Tibial artery (tissue), 4 donors: Measurements from ENCODE around the gene OPN4.
A peak's percentile ranks its signal among the peaks of the same experiment; 100 is the strongest.

Experiments
- DNase-seq, 2 donors: peaks; one replicate each; pipeline ENCODE4 v3.0.0-alpha.2; 2019
- H3K27ac ChIP-seq, 2 donors: fragments of 200-600 bp; sonication (generic) in 1 of 2; 1 replicate in 1 of 2; 2 replicates in 1 of 2; pipeline ENCODE4 v1.5.1; 2018 to 2019; ENCODE audit warnings: mild to moderate bottlenecking in 1 of 2
- H3K27me3 ChIP-seq, 2 donors: fragments of 200-600 bp; sonication (generic) in 1 of 2; one replicate each; pipeline versions ENCODE4 v1.5.1 to v1.6.0; 2016 to 2019
- H3K36me3 ChIP-seq, 3 donors: fragments of 200-600 bp; sonication (generic) in 2 of 3; one replicate each; pipeline ENCODE4 v1.5.1; 2016 to 2019; ENCODE audit warnings: mild to moderate bottlenecking in 2 of 3
- H3K4me1 ChIP-seq, 4 donors: fragments of 200-600 bp; sonication (generic) in 2 of 4; 1 replicate in 3 of 4; 2 replicates in 1 of 4; pipeline ENCODE4 v1.5.1; 2016 to 2019
- H3K4me3 ChIP-seq, 2 donors: fragments of 200-600 bp; sonication (generic) in 1 of 2; 1 replicate in 1 of 2; 2 replicates in 1 of 2; pipeline ENCODE4 v1.5.1; 2018 to 2019; ENCODE audit warnings: mild to moderate bottlenecking in 2 of 2
- H3K9me3 ChIP-seq, 3 donors: fragments of 200-600 bp; sonication (generic) in 1 of 3; one replicate each; pipeline ENCODE4 v1.5.1; 2016 to 2019
- CTCF ChIP-seq, 2 experiments: fragments of 200-600 bp in 1 of 2; fragments of 450-650 bp in 1 of 2; IDR thresholded peaks; one replicate each; pipeline ENCODE4 v1.5.1; 2017 to 2019; ENCODE audit warnings: antibody characterized with exemption in 2 of 2, mild to moderate bottlenecking in 1 of 2, moderate library complexity in 1 of 2
- intact Hi-C: fragments of 100-400 bp; cut with DNase I; formaldehyde crosslinking; loops from one replicate; pipeline ENCODE4 v1.15.0; 2023; ENCODE audit warnings: low total_unique reads

Gene OPN4

GRCh38 chr10:86651631-86652331 is 2.6 kb upstream of the OPN4 start:
- peak overlapping the region in 1 of 2 donors; percentile 44 for H3K27ac ChIP-seq
- peak; percentile 13 to 60 for DNase-seq
- intact Hi-C loops = no loop called here

GRCh38 chr10:86652361-86653202 is 1.8 kb upstream of the OPN4 start:
- Histone ChIP-seq H3K36me3 (no peaks in the 10 kb centered on the region), H3K27me3 (no peaks in the 10 kb centered on the region), H3K4me1 (peaks cover 0 to 41% (median 26%) of the 10 kb centered on the region in 4 donors), H3K9me3 (no peaks in the 10 kb centered on the region), H3K4me3 (no peak overlapping the region), H3K27ac (no peak overlapping the region)
- TF ChIP-seq CTCF (IDR thresholded peaks at IDR 0.05) = no peak
- intact Hi-C loops = no loop called here
- peak; percentile 16 to 57 for DNase-seq

More at GRCh38 chr10:86651631-86652331, 2.6 kb upstream of the OPN4 start:
- H3K4me3 ChIP-seq = no peak overlapping the region
- no peaks in the 10 kb centered on the region for H3K9me3 ChIP-seq
- no peak for TF ChIP-seq CTCF (IDR thresholded peaks at IDR 0.05)
- H3K27me3 ChIP-seq = no peaks in the 10 kb centered on the region
- peaks cover 0 to 44% (median 27%) of the 10 kb centered on the region in 4 donors for H3K4me1 ChIP-seq
- H3K36me3 ChIP-seq = no peaks in the 10 kb centered on the region

GRCh38 chr10:86653379-86653778 is 968 bp upstream of the OPN4 start:
- Histone ChIP-seq H3K36me3 (no peaks in the 10 kb centered on the region), H3K27me3 (no peaks in the 10 kb centered on the region), H3K4me1 (peaks cover 0 to 33% (median 20%) of the 10 kb centered on the region in 4 donors), H3K9me3 (no peaks in the 10 kb centered on the region), H3K4me3 (no peak overlapping the region), H3K27ac (no peak overlapping the region)
- DNase-seq = peak in 1 of 2 donors; percentile 51
- TF ChIP-seq CTCF (IDR thresholded peaks at IDR 0.05) = no peak
- intact Hi-C loops = no loop called here

- no peaks in the 10 kb centered on the region for H3K27me3 ChIP-seq
- no peak for DNase-seq
- H3K4me3 ChIP-seq = no peak overlapping the region
- intact Hi-C loops = no loop called here
- no peaks in the 10 kb centered on the region for H3K36me3 ChIP-seq
- TF ChIP-seq CTCF (IDR thresholded peaks at IDR 0.05) = no peak
- H3K4me1 ChIP-seq = peaks cover 0 to 27% (median 14%) of the 10 kb centered on the region in 4 donors
- H3K27ac ChIP-seq = no peak overlapping the region
- no peaks in the 10 kb centered on the region for H3K9me3 ChIP-seq
Observed at GRCh38 chr10:86653987-86654386, 360 bp upstream of the OPN4 start.

- no peak overlapping the region for H3K27ac ChIP-seq
- no peaks in the 10 kb centered on the region for H3K36me3 ChIP-seq
- H3K27me3 ChIP-seq = no peaks in the 10 kb centered on the region
- H3K9me3 ChIP-seq = no peaks in the 10 kb centered on the region
- no peak for TF ChIP-seq CTCF (IDR thresholded peaks at IDR 0.05)
- peak; percentile 11 to 29 for DNase-seq
- H3K4me1 ChIP-seq = peaks cover 0 to 15% (median 3%) of the 10 kb centered on the region in 4 donors
- no peak overlapping the region for H3K4me3 ChIP-seq
- intact Hi-C loops = no loop called here
Observed at GRCh38 chr10:86655173-86655540, 810 bp downstream of the OPN4 start.
